GM19397 (cell line): ENCODE results near the gene OR2B6.
"Not testable (repeated sequence)": the region's sequence is repeated elsewhere in the genome, so short reads cannot be mapped to it uniquely, and the experiment has no call there.

Experiments
- ATAC-seq: cut with Tn5 transposase; IDR thresholded peaks from one replicate; pipeline ENCODE4 v1.9.1; 2021; ENCODE audit warnings: mild to moderate bottlenecking, moderate library complexity; ENCODE audit not compliant: unreplicated experiment

The OR2B6 gene

DNA sequence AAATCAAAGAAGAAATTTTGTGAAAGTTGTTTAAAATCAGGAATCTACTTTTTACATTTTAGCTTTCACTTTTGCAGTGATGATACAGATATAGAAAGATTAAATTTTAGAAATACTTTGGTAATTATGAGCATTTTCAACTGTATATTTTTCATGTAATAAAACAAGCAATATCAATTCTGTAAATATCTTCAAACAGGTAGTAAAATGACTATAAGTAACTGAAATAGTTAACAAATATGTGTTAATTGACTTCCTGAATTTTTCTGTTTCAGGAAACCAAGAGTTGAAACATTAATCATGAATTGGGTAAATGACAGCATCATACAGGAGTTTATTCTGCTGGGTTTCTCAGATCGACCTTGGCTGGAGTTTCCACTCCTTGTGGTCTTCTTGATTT is at the start of gene OR2B6:
Gene OR2B6 (plus strand): TSS at position 301 of the 400 bp plus-strand sequence. CDS start 0 bp downstream, at position 301.
- no peak for ATAC-seq

DNA sequence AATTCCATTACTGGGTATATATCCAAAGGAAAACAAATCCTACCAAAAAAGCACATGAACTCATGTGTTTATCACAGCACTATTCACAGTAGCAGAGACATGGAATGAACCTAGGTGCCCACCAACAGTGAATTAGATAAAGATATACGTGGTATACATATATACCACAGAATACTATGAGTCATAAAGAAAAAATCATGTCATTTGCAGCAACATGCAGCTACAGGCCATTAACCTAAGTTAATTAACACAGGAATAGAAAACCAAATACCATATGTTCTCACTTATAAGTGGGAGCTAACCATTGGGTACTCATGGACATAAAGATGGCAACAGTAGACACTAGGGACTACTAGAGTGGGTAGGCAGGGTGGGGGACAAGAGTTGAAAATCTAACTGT is 49.0 kb upstream of the OR2B6 start:
- ATAC-seq = no peak

DNA sequence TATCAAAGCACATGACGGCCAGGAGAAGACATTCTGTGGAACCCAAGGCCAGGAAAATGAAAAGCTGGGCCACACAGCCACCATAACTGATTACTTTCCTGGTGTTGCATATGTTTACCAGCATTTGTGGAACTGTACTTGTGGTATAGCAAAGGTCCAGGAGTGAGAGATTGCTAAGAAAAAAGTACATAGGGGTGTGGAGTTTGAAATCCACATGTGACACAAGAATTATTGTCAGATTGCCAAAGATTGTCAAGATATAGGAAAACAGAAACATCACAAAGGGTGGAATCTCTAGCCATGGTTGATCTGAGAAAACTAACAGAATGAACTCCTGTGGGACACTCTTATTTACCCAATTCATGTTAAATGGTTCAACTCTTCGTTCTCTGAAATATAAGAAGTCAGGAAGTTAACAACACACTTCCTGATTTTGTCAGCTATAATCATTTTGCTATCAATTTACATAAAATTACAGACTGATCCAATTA is 45.0 kb upstream of the OR2B6 start, which contains the start of gene OR2B2:
Gene OR2B2 (minus strand): TSS at position 441 of the 491 bp plus-strand sequence. CDS start 77 bp downstream, at position 364.
- no peak for ATAC-seq

DNA sequence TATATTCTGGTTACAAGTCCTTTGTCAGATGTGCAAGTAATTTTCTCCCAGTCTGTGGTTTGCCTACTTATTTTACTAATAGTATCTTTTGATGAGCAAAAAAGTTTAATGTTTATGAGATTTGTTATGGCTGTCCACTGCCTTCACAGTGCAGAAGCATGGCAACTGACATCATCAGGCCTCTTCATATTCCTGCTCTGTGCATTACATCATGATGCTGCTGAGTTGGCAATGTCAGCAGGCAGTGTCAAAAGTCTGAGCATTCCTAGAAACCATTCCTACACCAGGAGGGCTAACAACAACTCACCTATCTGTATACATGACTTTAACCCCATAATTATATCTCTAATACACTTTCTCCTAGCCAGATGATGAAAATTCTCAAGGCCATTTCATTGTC is 34.1 kb upstream of the OR2B6 start:
- ATAC-seq = no peak

DNA sequence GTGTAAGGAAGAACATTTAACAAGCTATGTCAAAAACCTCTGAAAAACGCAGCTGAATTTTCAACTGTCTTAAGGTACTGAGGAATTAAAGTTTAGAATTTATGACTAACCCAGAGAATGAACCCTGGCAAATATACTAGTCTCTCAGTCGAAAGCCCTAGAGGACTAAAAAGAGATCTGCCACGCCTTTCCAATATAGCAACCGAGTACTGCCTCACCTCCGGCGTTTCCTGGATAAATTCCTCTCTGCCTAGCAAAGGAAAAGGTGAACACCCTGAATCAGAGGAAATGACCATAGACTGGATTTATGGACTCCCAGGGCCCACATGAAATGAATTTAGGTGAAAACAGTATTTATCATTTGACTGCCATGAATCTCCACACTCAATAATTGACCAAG is 32.9 kb upstream of the OR2B6 start:
- no peak for ATAC-seq

DNA sequence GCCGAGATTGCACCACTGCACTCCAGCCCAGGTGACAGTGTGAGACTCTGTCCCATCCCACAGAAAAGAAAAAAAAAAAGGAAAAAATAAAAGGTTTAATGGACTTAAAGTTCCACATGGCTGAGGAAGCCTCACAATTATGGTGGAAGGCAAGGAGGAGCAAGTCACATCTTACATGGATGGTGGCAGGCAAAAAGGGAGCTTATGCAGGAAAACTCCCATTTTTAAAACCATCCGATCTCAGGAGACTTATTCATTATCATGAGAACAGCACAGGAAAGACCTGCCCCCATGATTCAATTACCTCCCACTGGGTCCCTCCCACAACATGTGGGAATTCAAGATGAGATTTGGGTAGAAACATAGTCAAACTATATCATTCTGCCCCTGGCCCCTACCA is 29.0 kb upstream of the OR2B6 start:
- not testable (repeated sequence) for ATAC-seq

DNA sequence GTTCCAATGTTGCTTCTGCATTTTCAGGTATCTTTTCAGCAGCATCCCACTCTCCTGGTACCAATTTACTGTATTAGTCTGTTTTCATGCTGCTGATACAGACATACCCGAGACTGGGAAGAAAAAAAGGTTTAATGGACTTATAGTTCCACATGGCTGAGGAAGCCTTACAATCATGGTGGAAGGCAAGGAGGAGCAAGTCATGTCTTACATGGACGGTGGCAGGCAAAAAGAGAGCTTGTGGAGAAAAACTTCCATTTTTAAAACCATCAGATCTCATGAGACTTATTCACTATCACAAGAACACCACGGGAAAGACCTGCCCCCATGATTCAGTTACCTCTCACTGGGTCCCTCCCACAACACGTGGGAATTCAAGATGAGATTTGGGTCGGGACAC is 27.1 kb upstream of the OR2B6 start:
- ATAC-seq = not testable (repeated sequence)

DNA sequence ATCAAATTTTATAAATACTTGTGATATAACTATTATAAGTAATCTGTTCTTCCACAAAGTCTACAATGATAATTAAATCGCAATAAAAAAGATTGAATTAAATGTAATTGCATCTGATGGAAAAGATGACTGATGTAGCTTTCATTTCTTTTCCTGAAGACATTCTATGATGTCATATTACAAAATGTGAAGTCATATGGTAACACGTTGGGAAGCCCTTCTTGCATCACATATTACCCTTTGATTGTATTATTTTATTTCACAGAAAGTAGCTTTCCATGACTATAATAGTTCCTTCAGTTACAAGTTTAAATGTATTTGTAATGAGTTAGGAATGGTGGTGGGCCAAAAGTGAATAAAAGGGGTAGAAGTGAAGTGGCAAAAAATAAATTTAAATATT is 25.8 kb upstream of the OR2B6 start:
- ATAC-seq = no peak

DNA sequence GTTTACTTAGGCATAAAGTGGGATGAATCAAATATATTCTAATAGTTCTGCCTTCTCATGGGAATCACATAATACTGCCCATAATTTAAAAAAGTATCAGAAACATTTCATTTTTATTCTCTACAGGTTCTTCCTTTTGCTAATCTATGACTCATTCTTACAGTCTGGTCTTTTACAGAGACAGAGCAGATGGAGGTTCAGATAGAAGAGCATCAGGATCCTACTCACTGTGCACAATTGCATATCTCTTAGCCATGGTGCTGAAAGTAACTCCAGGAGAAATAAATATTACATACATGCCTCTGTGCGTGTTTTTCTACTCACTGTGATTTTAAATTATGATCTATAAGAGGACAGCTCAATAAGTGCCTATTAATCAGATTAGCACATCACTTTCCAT is 16.3 kb upstream of the OR2B6 start:
- ATAC-seq = no peak

DNA sequence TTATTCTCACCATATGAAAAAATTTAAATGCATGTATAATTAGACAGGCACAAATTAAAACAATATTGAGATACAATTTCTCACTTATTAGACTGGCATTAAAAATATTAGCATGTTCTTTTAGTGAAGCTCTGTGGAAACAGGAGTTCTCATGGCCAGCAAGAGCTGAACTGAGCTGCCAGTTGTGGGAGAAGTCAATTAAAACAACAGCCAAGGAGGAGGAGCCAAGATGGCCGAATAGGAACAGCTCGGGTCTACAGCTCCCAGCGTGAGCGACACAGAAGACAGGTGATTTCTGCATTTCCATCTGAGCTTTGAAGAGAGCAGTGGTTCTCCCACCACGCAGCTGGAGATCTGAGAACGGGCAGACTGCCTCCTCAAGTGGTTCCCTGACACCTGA is 14.0 kb upstream of the OR2B6 start:
- ATAC-seq = not testable (repeated sequence)

DNA sequence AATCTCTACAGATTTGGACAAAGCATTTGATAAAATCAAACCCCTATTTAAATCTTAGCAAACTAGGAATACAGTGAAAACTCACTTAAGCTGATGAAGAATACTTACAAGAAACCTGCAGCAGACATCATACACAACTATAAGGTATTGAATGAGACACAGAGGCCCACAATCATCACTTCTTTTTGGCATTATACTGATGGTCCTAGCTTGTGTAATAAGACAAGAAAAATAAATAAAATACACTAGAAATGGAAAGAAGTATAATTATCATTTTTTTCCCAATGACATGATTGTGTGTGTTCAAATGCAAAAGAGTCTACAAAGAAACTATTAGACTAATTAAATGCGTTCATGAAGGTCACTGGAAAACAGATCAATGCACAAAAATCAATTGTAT is 8.8 kb upstream of the OR2B6 start:
- no peak for ATAC-seq

DNA sequence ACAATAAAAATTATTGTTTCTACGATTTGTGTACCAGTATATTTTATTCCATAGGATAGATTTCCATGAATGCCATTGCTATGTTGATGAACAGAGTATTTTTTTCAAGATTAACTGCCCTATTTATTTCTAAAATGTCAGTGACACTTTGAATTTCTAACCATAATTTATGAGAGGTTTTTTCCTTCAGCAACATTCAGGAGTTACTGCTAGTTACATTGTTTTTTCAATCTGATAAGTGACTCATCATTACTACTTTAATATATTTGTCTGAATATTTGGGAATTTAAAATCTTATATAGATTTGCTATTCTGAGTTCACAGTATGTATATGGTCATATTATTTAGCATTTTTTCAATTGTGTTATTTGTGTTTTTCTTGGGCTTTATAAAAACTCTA is 6.0 kb upstream of the OR2B6 start:
- no peak for ATAC-seq

DNA sequence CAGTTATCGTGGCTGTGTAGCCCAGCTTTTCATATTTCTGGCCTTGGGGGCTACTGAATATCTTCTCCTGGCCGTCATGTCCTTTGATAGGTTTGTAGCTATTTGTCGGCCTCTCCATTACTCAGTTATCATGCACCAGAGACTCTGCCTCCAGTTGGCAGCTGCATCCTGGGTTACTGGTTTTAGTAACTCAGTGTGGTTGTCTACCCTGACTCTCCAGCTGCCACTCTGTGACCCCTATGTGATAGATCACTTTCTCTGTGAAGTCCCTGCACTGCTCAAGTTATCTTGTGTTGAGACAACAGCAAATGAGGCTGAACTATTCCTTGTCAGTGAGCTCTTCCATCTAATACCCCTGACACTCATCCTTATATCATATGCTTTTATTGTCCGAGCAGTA is 475 bp downstream of the OR2B6 start:
- ATAC-seq = no peak

DNA sequence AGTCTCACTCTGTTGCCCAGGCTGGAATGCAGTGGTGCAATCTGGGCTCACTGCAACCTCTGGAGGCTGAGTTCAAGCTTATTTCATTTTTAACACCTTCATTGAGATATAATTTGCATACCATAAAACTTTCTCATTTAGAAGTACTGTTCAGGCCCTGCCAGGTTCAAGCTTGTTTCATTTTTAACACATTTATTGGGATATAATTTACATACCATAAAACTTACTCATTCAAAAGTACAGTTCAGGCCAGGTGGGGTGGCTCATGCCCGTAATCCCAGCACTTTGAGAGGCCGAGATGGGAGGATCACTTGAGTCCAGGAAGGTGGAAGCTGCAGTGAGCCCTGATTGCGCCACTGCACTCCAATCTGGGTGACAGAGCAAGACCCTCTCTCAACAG is 5.5 kb downstream of the OR2B6 start:
- no peak for ATAC-seq

DNA sequence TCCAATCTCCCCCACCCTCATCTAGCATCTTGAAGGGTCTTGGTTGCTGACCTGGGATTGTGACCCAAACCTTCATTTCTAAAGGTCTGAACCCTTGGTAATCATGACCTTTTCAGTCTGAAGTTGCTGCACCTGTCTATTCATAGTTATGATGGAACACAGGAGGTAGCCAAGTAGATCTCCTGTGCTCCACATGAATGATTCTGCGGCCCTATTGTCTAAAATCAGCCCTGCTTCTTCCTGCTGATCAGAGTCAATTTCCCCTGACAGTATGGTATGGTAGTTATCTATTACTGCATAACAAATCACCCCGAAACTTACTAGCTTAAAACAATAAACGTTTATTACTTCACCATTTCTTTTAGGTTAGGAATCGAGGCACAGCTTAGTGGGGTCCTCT is 9.0 kb downstream of the OR2B6 start:
- ATAC-seq = peak; percentile 73

DNA sequence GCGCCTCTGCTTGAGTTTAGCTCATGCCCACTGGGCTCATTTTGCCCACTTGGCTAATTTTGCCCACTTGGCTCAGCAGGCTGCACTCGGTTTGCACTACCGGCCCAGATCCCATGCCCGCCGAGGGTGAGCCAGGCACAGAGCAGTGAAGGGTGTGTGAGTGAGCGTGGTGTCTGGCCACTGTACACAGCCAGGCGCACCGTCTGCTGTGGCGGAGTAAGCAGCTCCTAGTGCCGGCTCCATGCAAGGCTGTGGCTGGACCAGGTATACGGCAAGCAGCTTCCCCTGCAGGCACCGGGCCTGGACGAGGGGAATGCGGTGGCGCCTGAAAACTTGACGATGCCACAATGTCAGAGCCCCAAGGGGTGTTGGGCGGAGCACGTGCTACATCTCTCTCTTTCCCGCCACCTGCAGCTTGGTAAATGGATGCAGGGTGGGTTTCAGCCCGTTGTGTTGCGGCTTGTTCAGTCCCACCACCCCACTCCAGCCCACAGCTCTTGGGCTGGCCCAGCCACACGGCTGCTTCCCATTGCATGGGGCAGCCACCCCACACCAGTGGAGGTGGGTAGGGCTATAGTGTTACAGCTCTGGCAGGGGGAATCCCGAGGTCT is 9.9 kb downstream of the OR2B6 start:
- ATAC-seq = no peak

DNA sequence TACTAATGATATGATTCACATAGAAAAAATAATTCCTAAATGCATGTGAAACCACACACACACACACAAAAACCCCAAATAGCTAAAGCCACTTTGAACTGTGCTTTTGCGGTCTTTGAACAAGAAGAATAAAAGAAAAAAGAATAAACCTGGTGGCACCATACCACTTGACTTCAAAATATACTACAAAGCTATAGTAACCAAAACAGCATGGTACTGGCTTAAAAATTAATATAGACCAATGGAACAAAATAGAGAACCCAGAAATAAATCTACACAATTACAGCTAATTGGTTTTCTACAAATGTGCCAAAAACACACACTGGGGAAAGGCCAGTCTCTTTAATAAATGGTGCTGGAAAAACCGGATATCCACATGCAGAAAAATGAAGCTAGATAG is 13.4 kb downstream of the OR2B6 start:
- ATAC-seq = no peak

DNA sequence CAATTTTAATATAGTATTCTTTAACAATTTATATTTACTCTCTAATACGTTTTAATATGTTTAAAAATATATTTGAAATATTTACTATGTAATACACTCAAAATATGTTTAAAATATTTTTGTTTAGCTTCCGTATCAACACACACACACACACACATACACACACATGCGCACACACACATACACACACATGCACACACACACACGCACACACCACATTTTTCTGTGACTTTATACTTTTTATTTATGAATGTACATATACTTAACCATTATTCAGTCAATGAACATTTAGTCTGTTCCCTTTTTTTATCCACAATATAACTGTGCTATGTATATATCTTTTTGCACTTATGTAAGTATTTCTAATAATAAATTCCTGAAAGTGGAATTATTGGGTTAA is 15.7 kb downstream of the OR2B6 start:
- no peak for ATAC-seq

DNA sequence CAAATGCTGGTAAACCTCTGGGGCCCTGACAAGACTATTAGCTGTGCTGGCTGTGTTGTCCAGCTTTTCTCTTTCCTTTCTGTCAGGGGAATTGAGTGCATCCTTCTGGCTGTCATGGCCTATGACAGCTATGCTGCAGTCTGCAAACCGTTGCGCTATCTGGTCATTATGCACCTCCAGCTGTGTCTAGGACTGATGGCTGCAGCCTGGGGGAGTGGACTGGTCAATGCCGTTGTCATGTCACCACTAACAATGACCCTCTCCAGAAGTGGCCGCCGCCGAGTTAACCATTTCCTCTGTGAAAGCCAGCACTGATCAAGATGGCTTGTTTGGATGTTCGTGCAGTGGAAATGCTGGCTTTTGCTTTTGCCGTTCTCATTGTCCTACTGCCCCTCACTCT is 20.3 kb downstream of the OR2B6 start:
- no peak for ATAC-seq

DNA sequence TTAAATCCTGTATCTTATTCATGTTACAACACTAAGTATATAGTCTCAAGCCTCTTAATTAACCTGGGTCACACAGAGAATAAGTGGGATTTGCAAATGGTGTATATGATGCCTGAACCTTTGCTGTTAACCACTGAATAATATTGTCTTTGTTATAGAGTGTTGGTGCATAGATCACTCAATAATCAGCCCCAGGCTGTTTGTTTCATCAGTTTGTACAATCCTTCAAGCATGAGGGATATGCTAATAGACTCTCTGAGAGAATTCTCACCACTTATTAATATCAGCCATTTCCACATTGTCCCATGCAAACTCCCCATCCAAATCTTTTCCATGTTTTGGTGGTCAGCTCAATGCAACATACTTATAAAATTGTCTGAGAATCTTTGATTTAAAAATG is 21.7 kb downstream of the OR2B6 start:
- no peak for ATAC-seq

DNA sequence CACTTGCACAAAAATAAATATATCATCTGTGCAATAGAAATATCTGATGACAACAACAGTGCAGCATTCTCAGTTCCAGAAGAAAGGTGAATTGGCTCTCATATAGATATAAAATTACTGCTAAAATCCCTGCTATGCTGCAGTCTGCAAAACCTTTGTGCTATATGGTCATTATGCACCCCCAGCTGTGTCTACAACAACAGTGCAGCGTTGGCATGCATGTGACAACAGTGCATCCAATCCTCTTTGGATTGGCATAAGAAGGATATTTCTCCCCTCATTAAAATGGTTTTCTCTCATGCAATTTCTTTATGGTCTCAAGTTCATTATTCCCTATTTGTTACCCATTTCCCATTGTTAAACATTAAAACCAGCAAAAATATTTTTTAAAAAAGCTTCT is 23.1 kb downstream of the OR2B6 start:
- ATAC-seq = no peak

DNA sequence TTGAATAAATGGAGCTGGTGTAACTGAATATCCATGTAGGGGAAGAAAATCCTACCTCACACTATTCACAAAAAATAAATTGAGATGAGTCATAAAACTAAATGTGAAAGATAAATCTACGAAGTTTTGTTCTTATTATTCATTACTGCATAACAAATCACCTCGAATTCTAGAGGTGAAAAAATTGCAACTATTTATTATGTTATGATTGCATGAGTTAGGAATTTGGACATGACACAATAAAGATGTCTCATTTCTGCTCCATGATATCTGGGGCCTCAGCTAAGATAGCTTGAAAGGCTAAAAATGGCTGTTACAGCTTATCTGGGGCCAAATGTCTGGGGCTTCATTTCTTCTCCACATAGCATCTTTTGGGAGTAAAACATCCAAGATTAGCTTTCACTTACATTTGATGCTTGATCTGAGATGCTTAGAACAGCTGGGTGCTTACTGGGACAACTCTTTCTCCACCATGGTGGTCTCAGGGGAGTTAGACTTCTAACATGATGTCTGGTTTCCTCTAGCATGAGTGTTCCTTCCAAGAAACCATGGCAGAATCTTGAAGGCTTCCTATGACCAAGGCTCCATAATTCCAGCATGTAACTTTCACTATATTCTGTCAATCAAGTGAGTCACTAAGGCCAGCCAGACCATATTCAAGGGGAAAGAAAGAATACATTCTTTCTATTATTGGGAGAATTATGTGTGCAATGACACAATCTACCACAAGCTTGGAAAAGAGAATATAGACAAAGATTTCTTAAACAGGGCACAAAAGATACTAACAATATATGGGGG is 30.1 kb downstream of the OR2B6 start:
- no peak for ATAC-seq
